Activated naive CD4-positive, alpha-beta T cell (primary cell): ENCODE data around the gene TMEM170A.

ENCODE experiments used
- DNase-seq, 4 experiments: peaks; one replicate each; lab custom pipeline; 2025; lab: John Stamatoyannopoulos, UW

Gene TMEM170A

DNA sequence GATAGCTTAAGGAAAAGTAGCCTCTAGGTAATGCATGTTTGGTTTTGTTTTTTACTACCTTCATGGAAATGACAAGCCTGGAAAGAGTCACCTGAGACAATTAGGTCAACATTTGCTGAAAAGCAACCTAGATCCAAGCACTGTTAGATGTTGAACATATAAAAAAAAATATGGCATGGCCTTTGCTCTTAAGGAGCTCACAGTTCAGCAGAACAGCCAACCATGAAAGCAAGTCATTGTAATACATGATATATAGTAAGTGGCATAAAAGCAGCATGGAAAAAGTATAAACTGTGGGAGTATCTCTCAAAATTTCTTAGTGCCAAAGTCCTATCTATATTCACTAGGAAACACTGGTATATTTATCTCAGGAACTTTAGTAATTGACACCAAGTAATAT is 62.8 kb downstream of the TMEM170A start:
- DNase-seq, result no peak

DNA sequence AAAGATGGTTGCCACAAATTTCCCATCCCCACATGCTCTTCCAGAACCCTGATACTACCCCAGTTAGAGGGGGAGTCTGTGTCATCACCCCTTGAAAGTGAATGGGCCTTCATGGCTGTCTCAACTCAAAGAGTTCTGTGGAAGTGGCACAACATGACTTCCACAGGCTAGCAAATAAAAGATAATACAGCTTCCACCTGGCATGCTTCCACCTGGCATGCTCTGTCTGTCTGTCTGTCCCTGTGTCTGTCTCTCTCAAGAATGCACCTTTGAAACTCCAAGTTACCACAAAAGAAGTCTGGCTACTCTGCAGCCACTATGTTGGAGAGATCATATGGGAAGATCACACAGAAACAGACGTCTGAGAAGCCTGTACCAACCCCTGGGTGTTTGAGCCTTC is 66.2 kb downstream of the TMEM170A start:
- DNase-seq, result no peak

DNA sequence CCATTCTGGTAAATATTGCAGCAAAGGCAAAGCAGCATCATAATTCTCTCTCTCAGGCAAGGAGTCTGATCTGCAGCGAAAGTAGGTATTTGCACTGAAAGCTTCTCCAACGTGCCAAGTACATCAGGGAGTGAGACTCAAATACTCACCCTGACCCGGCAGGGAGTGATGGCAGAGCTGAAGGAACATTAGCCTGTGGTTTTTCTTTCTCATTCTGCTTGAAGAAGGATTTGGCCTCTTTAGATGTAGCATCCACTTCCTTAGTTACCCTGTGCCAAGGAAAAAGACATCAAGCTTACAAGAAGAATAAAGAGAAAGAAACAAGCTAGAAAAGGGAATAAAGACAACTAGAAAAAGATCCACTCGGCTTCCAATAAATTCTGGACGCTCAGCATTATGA is 69.5 kb downstream of the TMEM170A start:
- no peak for DNase-seq
